Activated T-cell treated with anti-CD3 and anti-CD28 coated beads for 4 hours (primary cell): ENCODE data around the gene IL6.
"Not testable (repeated sequence)": the region's sequence is repeated elsewhere in the genome, so short reads cannot be mapped to it uniquely, and the experiment has no call there.

Source experiments
- DNase-seq: peaks from one replicate; pipeline ENCODE4 v3.0.0-alpha.2; 2020

Gene IL6

DNA sequence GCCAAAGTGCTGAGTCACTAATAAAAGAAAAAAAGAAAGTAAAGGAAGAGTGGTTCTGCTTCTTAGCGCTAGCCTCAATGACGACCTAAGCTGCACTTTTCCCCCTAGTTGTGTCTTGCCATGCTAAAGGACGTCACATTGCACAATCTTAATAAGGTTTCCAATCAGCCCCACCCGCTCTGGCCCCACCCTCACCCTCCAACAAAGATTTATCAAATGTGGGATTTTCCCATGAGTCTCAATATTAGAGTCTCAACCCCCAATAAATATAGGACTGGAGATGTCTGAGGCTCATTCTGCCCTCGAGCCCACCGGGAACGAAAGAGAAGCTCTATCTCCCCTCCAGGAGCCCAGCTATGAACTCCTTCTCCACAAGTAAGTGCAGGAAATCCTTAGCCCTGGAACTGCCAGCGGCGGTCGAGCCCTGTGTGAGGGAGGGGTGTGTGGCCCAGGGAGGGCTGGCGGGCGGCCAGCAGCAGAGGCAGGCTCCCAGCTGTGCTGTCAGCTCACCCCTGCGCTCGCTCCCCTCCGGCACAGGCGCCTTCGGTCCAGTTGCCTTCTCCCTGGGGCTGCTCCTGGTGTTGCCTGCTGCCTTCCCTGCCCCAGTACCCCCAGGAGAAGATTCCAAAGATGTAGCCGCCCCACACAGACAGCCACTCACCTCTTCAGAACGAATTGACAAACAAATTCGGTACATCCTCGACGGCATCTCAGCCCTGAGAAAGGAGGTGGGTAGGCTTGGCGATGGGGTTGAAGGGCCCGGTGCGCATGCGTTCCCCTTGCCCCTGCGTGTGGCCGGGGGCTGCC lies at the start of gene IL6:
Gene IL6 (plus strand): TSS at position 294 of the 807 bp plus-strand sequence. CDS start 63 bp downstream, at position 357.
- DNase-seq = no peak

DNA sequence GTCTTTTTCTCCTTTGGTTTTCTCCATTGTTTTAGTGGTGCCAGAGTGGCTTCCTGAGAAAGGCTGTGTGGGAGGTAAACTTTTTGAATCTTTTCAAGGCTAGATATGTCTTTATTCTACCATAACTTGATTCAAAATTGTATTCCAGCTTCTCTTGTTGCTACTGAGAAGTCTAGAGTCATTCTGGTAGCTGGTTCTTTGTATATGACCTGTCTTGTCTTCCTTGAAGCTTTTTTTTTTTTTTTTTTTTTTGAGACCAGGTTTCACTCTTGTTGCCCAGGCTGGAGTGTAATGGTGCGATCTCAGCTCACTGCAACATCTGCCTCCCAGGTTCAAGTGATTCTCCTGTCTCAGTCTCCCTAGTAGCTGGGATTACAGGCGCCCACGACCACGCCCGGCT lies 49.7 kb upstream of the IL6 start:
- not testable (repeated sequence) for DNase-seq

DNA sequence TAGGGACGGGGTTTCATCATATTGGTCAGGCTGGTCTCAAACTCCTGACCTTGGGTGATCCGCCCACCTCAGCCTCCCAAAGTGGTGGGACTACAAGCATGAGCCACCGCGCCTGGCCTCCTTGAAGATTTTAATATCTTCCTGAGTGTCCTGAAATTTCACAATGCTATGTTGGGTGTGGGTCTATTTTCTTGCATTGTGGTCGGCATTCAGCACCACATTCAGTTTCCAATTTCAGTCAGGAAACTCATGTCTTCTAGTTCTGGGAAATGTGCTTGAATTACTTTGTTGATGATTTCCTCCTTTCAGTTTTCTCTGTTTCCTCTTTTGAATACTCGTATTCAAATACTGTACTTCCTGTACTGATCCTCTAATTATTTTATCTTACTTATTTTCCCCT lies 49.3 kb upstream of the IL6 start:
- no peak for DNase-seq

DNA sequence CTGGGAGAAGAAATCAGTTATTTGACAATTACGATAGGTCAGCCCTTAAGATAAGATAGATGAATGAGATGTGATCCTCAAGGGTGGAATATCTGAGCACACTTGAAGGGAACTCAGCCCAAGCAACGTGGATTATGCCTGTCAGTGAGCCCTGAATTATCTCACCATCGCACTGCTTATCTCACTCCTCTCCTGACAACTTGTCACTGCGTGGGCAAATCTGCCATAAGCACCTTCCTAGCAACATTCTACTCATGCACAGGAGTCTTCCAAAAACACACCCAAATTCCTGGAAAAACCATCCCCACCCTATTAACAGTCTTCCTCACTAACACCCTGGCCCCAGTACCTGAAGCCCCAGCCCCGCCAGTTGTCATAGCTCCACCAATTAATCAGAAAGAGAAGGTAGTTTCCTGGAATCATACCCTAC lies 46.5 kb upstream of the IL6 start:
- DNase-seq = no peak

DNA sequence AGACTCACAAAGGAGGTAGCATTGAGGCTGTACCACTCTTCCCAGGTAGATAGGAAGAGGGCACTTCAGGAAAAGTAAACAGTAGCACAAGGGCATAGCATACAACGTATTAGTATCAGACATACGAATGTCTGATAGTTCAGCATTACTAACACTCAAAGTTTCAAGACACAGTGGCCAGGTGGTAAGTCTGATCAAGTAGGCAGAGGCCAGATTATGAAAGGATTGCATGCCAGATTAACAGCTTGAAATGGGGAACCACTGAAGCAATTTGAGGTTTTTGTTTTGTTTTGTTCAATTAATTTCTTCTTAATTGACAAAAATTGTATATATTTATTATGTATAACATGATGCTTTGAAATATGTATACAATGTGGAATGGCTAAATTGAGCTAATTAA lies 45.7 kb upstream of the IL6 start:
- DNase-seq = no peak

DNA sequence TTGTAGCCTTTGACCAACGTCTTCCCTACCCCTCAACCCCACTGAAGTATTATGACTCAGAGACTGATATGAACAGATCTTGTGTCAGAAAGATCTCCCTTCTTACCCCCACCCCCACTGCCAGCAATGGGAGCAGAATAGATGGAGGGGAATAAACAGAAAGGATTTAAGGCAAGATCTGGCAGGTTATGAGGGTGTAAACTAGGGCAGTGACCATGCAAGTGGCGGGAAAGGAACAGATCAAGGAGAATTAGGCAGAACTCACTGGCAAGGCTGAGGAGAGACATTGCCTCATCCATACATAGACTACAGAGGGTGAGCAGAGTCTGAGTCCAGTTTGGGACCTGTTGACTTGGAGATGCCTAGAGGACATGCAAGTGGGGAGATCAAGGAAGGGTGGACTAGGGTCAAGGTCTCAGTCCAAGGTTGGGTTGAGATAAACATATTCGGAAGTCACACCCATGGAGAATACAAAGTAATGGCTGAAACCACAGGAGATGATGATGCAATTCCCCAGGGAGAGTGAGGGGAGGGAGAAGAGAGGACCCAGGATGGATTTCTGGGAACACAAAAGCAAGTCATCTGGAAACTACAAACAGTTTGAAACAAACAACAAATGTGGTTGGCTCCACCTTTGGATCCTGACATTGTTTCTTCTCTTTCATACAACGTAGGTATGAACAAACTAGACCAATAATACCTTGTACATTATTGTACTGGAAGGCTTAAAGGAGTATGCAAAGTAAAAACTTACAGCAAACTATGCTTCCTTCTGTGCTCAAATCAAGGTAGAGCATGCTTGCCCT lies 44.9 kb upstream of the IL6 start:
- DNase-seq = no peak

DNA sequence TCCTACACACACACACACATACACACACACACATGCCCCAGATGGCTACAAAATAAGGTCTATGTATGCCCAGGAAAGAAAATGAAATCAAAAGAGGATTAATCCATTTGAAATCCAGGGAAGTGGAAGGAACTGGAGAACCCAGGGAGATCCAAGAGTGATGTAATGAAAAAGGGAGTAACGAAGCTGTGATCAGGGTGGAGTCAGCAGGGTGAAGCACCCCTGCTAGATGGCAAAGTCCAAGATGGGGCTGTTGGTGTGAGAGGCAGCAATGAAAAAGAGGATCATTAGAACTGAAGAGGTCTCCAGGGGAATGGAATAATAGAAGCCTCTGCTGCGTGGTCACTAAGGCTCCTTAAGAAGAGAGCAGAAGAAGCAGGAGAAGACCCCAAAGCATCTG lies 43.6 kb upstream of the IL6 start:
- no peak for DNase-seq

DNA sequence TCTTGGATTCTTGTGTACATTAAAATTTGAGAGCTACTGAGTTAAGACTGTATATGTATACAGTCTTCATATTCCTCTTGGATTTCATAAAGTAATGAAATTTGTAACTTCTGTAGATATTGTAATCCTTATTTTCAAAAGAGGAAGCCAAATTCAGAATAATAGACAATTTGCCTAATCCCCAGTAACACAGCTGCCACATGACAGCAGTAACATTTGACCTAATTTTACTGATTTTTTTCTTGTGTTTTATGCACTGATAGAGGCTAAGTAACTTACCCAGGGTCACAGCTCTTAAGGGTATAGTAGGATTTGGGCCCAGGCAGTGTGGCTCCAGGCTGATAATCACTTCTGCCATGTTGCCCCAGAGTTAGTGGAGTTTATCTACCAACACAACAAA lies 40.4 kb upstream of the IL6 start:
- DNase-seq = no peak

DNA sequence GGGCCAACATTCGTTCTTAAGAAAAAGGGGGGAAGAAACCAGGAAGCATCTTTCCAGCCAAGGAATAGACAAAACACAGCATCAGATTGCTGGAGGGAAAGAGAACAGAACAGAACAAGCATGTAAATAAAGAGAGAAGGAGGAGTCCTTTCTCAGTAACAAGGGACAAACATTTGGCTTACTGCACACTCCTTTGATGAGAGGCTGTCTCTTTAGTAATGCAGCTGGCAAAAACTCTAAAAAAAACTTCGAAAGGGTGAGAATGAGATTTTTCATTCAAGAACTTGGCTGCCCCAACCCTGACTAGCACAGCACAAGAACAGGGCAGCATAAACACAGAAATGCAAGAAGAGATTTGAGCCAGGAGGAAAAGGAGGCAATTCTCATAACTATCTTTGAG lies 38.9 kb upstream of the IL6 start:
- no peak for DNase-seq

DNA sequence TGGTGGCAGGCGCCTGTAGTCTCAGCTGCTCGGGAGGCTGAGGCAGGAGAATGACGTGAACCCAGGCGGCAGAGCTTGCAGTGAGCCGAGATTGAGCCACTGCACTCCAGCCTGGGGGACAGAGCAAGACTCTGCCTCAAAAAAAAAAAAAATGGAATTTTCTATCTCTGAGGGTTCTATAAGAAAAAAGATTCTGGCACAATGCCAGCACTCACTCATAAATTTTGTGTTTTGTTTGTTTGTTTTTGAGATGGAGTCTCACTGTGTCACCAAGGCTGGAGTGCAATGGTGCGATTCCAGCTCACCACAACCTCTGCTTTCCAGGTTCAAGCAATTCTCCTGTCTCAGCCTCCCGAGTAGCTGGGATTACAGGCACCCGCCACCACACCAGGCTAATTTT lies 38.1 kb upstream of the IL6 start:
- not testable (repeated sequence) for DNase-seq

DNA sequence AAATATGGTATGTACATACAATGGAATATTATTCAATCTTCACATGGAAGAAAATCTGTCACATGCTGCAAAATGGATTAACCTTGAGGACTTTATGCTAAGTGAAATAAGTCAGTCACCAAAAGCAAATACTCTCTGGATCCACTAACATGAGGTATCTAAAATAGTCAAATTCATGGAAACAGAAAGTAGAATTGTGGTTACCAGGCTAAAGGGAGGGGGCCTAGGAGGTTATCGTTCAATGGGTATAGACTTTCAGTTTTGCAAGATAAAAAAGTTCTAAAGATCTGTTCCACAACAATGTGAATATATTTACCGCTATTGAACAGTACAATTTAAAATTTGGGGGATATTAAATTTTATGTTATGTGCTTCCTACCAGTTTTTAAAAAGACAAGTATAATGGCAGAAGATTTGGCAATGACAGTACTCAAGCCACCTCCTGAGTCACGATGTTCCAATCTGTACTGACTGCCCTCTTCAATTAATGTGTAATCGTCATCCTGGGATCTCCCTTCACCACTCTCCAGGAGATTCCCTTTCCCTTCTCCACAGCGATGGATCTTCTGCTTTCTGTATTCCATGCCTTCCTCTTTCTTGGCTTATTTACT lies 32.3 kb upstream of the IL6 start:
- DNase-seq = no peak

DNA sequence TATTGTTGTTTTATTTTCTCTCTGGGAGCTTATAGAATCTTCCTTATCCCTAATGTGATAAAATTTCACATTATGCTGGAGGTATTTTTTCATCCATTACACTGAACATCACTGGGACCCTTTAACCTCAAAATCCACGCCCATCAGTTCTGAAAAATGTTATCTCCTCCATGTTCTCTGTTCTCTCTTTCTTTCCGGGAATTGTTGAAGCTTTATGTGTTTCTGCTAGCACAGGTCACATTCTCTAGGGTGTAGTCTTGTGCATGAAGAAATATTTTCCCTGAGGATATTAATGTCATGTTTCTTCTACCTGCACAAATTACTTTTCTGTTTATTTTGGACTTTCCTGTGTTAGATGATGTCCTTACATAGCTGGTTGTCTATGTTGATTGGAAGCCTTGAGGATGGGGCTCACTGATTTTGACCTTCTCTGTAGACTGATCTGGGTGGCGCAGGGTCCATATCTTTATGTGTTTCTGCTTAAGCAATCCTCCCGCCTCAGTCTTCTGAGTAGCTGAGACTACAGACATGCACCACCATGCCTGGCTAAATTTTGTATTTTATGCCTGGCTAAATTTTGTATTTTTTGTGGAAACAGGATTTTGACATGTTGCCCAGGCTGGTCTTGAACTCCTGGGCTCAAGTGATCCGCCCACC lies 31.4 kb upstream of the IL6 start:
- DNase-seq = no peak

DNA sequence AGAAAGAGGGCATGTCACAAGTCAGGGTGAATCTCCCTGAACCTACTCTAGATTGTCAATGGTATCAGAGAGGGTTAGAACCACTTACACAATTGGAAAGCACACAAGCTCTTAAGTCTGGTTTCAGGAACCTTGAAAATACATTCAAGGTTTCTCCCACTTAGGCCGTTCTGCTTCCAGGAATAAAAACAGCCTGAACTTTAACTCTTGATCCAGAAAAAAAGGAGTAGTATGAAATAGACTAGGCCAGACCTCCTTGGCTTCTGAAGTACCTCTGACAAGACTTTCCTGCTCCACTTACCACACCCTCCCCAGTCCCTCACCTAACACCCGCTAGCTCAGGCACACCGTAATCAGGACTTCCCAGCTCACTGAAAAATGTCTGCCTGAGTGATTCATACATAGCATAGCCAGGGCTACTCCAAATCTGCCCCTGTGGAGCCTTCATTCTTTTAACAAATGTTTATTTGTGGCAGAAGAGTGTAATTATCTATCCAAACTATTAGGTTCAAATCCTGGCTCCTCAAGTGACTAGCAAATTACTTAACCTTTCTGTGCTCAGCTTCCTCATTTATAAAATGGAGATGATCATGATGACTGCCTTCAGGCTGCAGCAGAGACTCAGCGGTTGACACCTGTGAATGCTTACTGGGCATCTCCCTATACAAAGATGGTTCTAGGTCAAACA lies 30.3 kb upstream of the IL6 start:
- no peak for DNase-seq

DNA sequence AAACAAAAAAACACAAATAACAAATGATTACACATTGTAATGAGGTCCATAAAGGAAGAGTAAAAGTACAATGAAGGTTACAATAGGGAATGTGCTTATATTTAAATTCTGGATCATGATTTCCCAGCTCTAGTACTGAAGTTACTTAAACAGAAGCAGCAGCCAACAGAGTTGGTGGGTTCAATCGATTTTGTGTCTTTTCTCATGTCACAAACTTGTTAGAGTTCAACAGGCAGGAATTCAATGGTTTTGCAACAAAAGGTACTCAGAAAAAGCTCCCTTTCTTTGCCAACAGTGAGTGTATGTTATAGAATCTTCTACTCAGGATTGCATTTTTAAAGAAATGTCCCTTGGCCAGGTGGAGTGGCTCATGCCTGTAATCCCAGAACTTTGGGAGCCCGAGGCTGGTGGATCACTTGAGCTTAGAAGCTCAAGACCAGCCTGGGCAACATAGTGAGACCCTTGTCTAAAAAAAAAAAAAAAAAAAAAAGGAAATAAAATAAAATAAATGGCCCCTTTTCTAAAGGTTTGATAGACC lies 29.6 kb upstream of the IL6 start:
- no peak for DNase-seq

DNA sequence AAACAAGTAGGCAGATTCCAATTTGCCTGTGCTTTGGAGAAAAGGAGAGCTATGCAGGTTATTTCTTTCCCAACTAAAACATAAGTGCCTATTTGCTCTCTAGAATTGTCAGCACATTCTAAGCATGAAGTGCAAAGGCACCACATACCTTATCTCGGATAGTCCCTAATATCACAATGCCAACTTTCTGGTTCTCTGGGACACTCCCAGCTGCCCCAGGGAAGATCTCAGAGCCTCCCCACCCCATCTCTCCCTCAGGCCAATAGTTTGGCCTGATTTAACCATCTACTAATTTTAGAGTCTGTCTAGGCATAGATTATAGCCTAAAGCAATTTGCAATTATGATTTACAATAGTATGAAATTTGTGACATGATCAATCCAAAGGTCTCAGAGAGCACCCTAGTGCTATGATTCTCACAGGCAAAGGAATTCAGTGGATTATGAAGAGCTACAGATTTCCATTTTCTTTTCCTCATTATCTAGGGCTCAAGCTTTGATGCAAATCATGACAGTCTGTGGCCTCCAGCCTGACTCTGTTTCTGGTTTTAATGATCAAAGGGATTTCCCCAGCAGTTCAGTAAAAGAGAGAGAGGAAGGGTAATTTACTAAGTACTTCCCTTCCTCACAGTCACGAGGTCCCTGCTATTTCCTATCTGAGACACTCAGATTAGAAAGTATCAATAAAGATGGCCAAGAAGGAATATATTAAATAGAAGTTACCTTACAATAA lies 29.0 kb upstream of the IL6 start:
- no peak for DNase-seq

DNA sequence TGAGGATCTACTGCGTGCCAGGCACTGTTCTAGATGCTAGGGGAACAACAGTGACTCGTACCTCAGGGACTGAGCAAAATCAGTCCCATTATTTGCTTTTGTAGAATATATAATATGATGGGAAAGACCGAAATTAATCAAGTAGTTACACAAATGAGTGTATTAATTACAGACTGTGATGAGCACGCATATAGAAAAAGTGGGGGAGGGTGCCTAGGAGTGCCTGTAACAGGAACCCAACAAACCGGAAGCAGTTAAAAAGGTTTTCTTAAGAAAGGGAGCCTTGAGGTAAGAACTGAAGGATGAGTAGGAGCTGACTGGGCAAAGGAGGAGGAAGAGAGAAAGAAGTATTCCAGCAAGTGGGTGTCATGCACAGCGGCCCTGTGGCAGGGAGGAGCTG lies 28.2 kb upstream of the IL6 start:
- DNase-seq = no peak

DNA sequence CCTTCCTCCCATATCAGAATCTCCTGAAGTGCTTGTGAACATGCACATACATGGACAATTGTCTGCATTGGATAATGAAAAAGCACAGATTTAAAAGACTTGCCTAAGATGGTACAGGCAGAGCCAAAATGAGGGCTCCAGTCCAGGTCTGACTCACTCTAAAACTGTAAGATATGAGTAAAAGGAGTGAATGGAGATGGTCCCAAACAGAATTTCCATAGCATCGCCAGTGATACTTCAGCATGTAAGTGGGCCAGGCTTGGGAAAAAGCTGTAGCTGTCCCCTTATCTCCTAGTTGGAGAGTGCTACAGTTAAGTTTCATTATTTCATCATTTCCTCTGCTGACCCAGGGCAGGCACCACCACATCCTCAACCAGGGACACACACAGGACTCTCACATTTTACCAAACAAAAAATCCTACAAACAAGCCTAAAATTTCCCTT lies 26.4 kb upstream of the IL6 start:
- DNase-seq = no peak

DNA sequence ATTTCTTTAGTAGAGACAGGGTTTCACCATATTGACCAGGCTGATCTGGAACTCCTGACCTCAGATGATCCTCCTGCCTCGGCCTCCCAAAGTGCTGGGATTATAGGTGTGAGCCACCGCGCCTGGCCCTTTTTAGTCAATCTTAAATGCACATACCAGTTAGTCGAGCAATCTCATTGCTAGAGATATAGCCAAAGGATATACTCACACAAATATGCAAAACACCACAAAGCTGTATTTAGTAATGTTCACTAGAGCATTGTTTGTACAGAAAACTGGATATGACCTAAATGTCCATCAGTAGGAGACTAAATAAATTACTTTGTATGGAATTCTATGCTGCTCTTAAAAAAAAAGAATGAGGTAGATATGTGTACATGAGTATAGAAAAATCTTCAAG lies 24.5 kb upstream of the IL6 start:
- no peak for DNase-seq

DNA sequence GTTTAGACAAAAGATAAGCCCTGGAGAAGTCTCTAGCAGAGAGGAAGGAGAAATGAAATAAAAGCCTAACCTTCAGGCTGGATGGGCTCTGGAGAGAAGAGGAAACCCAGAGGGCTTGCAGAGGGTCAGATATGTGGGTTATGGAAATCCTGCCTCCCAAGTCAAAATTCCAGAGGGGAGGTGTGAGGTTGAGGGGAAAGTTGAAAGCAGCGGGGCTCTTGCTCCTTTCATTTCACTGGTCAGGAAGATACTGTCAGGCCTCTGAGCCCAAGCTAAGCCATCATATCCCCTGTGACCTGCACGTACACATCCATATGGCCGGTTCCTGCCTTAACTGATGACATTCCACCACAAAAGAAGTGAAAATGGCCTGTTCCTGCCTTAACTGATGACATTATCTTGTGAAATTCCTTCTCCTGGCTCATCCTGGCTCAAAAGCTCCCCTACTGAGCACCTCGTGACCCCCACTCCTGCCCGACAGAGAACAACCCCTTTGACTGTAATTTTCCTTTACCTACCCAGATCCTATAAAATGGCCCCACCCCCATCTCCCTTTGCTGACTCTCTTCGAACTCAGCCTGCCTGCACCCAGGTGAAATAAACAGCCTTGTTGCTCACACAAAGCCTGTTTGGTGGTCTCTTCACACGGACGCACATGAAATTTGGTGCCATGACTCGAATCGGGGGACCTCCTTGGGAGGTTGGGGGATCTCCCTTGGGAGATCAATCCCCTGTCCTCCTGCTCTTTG lies 23.7 kb upstream of the IL6 start:
- not testable (repeated sequence) for DNase-seq

DNA sequence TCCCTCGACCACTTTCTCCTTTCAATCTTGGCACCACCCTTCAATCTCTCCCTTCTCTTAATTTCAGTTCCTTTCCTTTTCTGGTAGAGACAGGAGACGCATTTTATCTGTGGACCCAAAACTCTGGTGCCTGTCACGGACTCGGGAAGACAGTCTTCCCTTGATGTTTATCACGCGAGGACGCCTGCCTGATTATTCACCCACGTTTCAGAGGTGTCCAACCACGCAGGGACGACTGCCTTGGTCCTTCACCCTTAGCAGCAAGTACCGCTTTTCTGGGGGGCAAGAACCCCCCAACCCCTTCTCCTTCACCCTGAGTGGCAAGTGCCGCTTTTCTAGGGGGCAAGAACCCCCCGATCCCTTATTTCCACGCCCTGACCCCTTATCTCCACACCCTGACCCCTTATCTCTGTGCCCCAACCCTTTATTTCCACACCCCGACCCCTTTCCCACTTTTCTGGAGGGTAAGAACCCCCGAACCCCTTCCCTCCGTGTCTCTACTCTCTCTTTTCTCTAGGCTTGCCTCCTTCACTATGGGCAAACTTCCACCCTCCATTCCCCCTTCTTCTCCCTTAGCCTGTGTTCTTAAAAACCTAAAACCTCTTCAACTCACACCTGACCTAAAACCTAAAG lies 22.9 kb upstream of the IL6 start:
- not testable (repeated sequence) for DNase-seq
